NCI-H460 (cell line): ENCODE measurements around the gene SECTM1. TPM values are rescaled to one million over a fixed set of nuclear protein-coding genes. Genes with fewer than 3 reads are reported as not detected.
"Not testable (repeated sequence)": the region's sequence is repeated elsewhere in the genome, so short reads cannot be mapped to it uniquely, and the experiment has no call there.

Experiments used
- DNase-seq: peaks from one replicate; pipeline ENCODE4 v3.0.0-alpha.2; 2016; ENCODE audit warnings: low read depth; ENCODE audit errors: extremely low read depth
- total RNA-seq: library from RNA; depleted of rRNA; stranded (reverse); fragments of >200 nt; shearing (Covaris generic); gene quantifications from 2 replicates; pipeline ENCODE4 v1.2.3, GENCODE V29; 2014

SECTM1 gene
- total RNA-seq, 1 experiment from 2014 or later: 13.0 TPM

DNA sequence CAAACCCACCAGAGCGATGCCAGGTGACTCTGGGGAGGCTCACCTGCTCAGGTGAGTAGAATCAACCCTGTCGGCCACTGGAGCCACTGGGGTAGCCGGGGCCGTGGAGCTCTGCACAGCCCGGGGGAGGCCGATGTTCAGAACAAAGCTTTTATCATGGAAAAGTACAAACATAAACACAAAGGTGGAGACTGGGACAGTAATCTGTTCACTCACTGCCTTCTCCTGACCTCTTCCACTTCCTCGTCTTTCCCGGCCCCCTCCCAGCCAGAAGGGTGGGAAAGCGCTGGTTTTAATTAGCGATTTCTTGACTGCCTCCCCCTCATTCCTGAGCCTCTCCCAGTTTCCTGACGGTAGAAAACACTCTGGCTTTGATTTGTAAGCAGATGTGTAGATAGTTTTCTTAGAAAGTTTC lies 15.7 kb upstream of the SECTM1 start:
- no peak for DNase-seq

DNA sequence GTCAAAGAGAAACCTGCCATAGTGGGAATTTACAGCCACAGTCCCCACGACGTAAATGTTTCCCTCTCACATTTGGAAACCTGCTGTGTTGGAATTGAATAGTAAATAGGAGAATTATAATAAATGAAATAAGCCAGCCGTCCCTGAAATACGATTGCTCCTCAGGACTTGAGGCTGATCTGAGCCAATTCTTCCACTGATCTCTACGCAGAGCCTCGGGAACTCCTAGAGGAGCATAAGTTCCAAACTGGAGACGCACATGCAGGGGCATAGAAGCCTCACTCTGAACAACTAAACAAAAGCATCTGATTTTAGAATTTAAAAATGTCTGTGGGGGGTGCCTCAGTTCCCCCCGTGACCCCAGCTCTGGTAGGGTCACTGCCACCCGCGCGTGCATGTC lies 15.3 kb upstream of the SECTM1 start:
- DNase-seq: no peak

DNA sequence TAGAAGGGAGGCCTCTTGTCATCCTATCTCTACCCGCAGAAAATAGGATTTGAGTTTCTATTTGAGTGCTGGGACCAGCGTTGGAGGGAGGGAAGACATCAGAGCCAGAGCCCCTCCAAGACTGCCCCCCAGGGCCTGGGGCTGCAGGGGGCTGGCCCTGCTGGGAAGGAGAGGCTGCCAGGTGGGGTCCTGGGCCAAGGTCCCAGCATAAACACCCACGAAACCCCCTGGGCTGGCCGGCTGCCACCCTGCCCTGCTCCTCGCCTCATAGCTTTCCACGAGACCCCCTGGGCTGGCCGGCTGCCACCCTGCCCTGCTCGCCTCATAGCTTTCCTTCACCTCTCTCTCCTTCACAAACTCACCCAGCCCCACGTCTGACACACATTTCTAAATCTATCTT lies 14.9 kb upstream of the SECTM1 start:
- no peak for DNase-seq

DNA sequence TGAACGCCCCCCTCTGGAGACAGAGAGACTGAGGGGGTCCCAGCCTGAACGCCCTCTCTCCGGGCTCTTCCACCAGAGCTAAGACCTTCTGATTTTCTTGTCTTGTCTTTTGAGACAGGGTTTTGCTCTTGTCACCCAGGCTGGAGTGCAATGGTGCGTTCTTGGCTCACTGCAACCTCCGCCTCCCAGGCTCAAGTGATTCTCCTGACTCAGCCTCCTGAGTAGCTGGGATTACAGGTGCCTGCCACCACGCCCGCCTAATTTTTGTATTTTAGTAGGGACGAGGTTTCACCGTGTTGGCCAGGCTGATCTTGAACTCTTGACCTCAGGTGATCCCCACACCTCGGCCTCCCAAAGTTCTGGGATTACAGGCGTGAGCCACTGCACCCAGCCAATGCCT lies 14.4 kb upstream of the SECTM1 start:
- DNase-seq: not testable (repeated sequence)

- DNase-seq: no peak
Observed at GRCh38 chr17:82346342-82347300, 13.1 kb upstream of the SECTM1 start.

GRCh38 chr17:82345151-82345976 lies 11.8 kb upstream of the SECTM1 start:
- DNase-seq: no peak

- no peak for DNase-seq
Observed at GRCh38 chr17:82344175-82344907, 10.8 kb upstream of the SECTM1 start.

DNA sequence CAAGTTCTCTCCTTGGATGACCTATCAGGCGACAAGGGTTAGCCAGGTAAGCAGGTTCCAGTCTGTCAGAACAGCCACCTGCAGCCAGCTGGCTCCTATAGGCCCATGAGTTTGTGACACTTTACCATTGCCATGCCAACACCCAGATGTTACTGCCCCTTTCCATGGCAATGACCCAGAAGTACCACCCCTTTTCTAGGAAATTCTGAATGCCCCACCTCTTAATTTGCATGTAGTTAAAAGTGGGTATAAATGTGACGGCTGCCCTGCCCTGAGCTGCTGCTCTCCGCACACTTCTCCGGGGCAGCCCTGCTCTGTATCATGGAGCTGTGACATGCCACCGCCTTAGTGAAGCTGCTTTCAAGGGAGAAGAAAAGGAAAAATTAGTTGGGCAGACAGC lies 10.0 kb upstream of the SECTM1 start:
- no peak for DNase-seq

DNA sequence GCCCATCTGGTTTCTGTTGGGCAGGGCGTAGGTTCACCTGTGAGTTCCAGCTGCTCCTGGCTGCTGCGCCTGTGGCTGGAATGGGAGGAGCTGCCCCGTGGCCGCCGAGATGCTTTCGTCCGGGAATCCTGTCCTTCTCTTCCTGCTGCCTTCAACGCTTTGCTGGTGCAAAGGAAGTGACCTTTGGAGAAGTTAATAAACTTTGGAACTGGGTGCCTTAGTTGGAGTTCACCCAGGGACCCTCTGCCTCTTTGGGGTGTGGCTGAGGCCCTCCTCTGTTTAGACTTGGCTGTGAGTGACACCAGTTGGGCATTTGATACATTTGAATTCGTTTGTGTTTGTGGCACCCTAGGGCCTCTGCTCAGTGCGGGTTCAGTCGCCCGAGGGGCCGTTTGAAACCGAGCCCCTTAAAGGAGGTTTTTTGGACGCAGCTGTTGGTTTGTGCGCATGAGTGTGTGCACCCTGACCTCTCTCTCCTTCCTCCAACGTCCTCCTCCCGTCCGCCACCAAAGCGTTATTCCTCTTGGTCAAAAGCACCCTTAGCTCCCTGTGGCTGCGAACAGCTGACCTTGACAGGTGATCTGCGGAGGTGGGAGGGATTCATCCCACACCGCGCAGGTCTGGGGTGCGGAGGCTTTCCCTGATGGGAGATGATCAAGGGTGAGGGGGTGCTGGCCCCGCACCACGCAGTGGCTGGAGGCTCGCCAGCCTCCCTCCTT lies 9.0 kb upstream of the SECTM1 start:
- DNase-seq: no peak

DNA sequence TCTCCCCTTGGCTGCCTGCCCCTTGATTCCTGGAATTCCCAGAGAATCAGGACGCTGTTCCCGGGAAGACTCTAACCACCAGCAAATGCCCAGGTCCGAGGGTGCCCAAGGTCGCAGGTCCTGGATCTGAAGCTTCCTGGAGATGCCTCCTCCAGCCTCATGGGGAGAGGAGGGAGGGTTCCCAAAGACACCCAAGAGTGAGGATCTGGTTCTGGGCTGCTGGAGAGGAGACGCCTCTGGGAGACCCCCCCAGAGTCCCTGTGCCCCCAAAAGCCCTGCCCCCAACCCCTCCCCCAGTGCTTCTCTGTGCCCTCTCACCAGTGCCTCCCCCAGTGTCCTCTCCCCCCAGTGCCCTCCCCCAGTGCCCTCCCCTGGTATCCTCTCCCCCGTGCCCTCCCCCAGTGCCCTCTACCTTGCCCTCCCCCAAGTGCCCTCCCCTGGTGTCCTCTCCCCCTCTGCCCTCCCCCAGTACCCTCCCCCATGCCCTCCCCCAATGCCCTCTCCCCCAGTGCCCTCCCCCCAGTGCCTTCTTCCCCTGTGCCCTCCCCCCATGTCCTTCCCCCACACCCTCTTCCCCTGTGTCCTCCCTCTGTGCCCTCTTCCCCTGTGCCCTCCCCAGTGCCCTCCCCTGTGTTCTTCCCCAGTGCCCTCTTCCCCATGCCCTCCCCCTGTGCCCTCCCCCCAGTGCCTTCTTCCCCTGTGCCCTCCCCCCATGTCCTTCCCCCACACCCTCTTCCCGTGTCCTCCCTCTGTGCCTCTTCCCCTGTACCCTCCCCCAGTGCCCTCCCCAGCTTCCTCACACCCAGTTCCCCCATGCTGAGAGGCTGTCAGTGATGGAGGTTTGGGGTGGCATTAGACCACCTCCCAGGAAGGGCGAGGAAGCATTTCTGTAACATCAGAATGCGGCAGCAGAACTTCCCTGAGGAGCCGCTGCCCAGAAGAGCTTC lies 6.3 kb upstream of the SECTM1 start:
- DNase-seq: no peak

- DNase-seq: peak; percentile 52
Observed at GRCh38 chr17:82338858-82339633, 5.5 kb upstream of the SECTM1 start.

- DNase-seq: no peak
Observed at GRCh38 chr17:82334622-82335394, 1.2 kb upstream of the SECTM1 start.

GRCh38 chr17:82334204-82334621 lies 647 bp upstream of the SECTM1 start:
- DNase-seq: no peak

DNA sequence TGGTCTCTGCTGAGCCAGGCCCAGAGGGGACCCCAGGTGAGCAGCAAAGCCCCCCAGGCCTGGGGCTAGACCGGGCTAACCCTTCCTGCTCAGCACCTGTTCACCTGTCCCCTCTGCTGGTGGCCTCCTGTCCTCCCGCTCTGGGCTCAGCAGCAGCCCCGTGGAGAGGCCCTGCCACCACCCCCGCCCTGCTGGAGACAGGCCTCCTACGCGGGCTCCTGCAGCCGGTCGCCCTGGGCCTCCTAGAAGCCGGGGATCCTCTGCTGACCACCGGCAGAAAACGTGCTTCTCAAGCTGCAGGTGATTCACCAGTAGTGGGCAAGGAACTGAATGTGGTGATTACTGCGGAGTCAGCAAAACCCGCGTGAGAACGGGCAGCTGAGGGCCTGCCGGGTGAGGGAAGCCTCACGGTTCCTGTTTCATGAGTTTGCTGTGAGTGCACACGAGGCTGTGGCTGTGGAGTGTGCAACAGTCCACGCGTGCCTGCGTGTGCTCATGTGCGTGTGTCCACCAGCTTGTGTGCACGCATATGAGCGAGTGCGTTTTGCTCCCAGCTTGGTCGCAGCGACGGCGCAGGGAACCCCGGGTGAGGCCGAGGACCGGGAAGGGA lies 792 bp downstream of the SECTM1 start:
- DNase-seq: no peak

GRCh38 chr17:82331345-82331939 lies 2.1 kb downstream of the SECTM1 start:
- DNase-seq: no peak

DNA sequence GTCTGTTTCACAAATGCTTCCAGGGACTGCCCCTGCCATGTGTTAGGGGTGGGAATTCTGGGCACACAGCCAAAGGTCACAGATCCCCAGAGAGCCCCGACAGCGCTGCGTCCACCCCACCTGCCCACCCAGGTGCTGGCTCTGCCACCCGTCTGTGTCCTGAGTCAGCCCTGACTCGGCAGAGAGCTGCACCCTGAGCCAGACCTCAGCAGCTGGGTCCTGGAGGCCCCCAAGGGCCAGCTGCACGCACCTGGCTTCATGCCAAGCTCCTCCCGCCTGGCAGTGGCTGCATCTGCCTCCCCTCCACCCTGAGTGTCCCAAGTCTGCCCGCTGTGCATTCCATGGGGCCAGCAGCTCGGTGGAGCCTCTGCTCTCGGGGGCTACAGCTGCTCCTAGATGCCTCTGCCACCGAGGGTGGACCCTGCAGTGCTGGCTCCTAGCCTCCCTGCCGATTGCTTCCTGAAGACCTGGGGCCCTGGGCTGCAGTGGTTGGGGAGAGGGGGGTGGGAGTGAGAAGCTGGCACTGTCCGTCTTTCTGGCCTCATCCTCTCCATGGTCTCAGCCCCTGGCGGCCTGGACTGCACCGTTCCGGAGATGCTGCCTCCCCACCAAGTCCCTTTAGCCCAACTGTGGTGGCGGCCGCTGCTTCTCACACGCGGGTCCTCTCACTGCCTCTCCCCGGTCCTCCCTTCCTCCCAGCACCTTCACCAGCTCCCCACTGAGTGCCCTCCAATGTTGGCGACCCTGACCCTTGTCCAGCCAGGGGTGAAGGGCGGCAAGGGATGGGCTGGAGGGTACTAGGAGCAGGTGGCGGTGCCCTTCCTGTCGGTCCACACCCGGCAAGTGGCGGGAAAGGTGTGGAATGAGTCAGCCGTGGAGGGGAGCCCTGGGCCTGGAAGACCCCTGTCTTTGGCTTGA lies 3.0 kb downstream of the SECTM1 start:
- no peak for DNase-seq
